GM21360 (cell line): ENCODE measurements around the gene DOK5.

Source experiments
- ATAC-seq: cut with Tn5 transposase; IDR thresholded peaks from one replicate; pipeline ENCODE4 v1.9.1; 2021; ENCODE audit warnings: mild to moderate bottlenecking, moderate library complexity; ENCODE audit not compliant: unreplicated experiment

Gene DOK5

GRCh38 chr20:54640800-54641199 is 165.4 kb downstream of the DOK5 start:
- no peak for ATAC-seq

- no peak for ATAC-seq
These were observed 167.7 kb downstream of the DOK5 start for GRCh38 chr20:54642864-54643667.

- ATAC-seq = no peak
These were observed 168.4 kb downstream of the DOK5 start for GRCh38 chr20:54643761-54644160.

GRCh38 chr20:54645445-54646155 is 170.2 kb downstream of the DOK5 start:
- ATAC-seq = no peak

GRCh38 chr20:54646156-54646517 is 170.7 kb downstream of the DOK5 start:
- no peak for ATAC-seq

GRCh38 chr20:54648421-54649142 is 173.2 kb downstream of the DOK5 start:
- no peak for ATAC-seq

GRCh38 chr20:54649511-54649962 is 174.1 kb downstream of the DOK5 start:
- ATAC-seq = no peak

GRCh38 chr20:54650052-54650719 is 174.8 kb downstream of the DOK5 start:
- no peak for ATAC-seq

- ATAC-seq = no peak
These were observed 175.9 kb downstream of the DOK5 start for GRCh38 chr20:54651252-54651651.

GRCh38 chr20:54654450-54654849 is 179.1 kb downstream of the DOK5 start:
- no peak for ATAC-seq

- ATAC-seq = no peak
These were observed 182.0 kb downstream of the DOK5 start for GRCh38 chr20:54657268-54657826.

- no peak for ATAC-seq
These were observed 183.1 kb downstream of the DOK5 start for GRCh38 chr20:54658525-54658924.

GRCh38 chr20:54661265-54661664 is 185.9 kb downstream of the DOK5 start:
- ATAC-seq = no peak

- ATAC-seq = no peak
These were observed 186.6 kb downstream of the DOK5 start for GRCh38 chr20:54661880-54662465.

GRCh38 chr20:54665812-54666211 is 190.4 kb downstream of the DOK5 start:
- no peak for ATAC-seq

- peak; percentile 52 for ATAC-seq
These were observed 193.1 kb downstream of the DOK5 start for GRCh38 chr20:54668271-54669039.

- ATAC-seq = no peak
These were observed 193.6 kb downstream of the DOK5 start for GRCh38 chr20:54669040-54669363.

- ATAC-seq = no peak
These were observed 202.9 kb downstream of the DOK5 start for GRCh38 chr20:54678253-54678652.

- no peak for ATAC-seq
These were observed 205.0 kb downstream of the DOK5 start for GRCh38 chr20:54680439-54680838.
